DND-41 (cell line): ENCODE measurements around the gene C19orf67.

Experiments used
- CTCF ChIP-seq: IDR thresholded peaks from 2 replicates; pipeline ENCODE4 v1.5.1; 2012; ENCODE audit warnings: borderline replicate concordance, low read length, moderate library complexity, mild to moderate bottlenecking; ENCODE audit not compliant: poor library complexity, severe bottlenecking; ENCODE audit errors: extremely low read depth
- EZH2 ChIP-seq: IDR thresholded peaks from 3 replicates; pipeline ENCODE4 v1.6.1; 2012; ENCODE audit warnings: borderline replicate concordance, low read depth, mild to moderate bottlenecking, moderate library complexity, low read length, inconsistent platforms; ENCODE audit not compliant: severe bottlenecking

GRCh38 chr19:14127929-14128509 is 42.4 kb upstream of the C19orf67 start:
- no peak for TF ChIP-seq CTCF
- no peak for TF ChIP-seq EZH2
